ENCODE measurements around the gene CTIF.

GRCh38 chr18:48828194-48828545 is 289.3 kb downstream of the CTIF start:
- no peak for TF ChIP-seq CTCF (conservative IDR thresholded peaks at IDR 0.05; ENCODE audit: low read length)
- no peak for TF ChIP-seq EZH2phosphoT487 (IDR thresholded peaks at IDR 0.05; ENCODE audit: borderline replicate concordance, low read depth, low read length)

Data from OCI-LY7 (cell line).